GM23338 (cell line): ENCODE data around the gene IZUMO1. TPM values are rescaled to one million over a fixed set of nuclear protein-coding genes. Genes with fewer than 3 reads are reported as not detected.
"Not testable (repeated sequence)": the region's sequence is repeated elsewhere in the genome, so short reads cannot be mapped to it uniquely, and the experiment has no call there.

Source experiments
- ATAC-seq: fragments of 200-7000 bp; cut with Tn5 transposase; 3 replicates; pipeline ENCODE4 v1.9.1; 2020
- DNase-seq: peaks from one replicate; pipeline ENCODE4 v3.0.0-alpha.2; 2015; ENCODE audit warnings: low spot score
- H2AFZ ChIP-seq: fragments of 200-600 bp; sonication (generic); 2 replicates; pipeline ENCODE4 v1.8.0; 2016; ENCODE audit warnings: antibody characterized with exemption, mild to moderate bottlenecking, moderate library complexity
- H3F3A ChIP-seq: fragments of 200-600 bp; sonication (generic); replicated peaks from 2 replicates; pipeline ENCODE4 v1.8.0; 2017; ENCODE audit warnings: antibody characterized with exemption, mixed run types, low read depth
- H3K27ac ChIP-seq: fragments of 200-600 bp; sonication (generic); 2 replicates; pipeline ENCODE4 v1.6.1; 2016; ENCODE audit warnings: low read depth
- H3K27me3 ChIP-seq: fragments of 200-600 bp; sonication (generic); 2 replicates; pipeline ENCODE4 v1.8.0; 2016; ENCODE audit warnings: mild to moderate bottlenecking, mixed run types, moderate library complexity; ENCODE audit not compliant: insufficient read depth
- H3K36me3 ChIP-seq: fragments of 200-600 bp; sonication (generic); 2 replicates; pipeline ENCODE4 v1.8.0; 2016; ENCODE audit warnings: mild to moderate bottlenecking; ENCODE audit not compliant: insufficient read depth
- H3K4me1 ChIP-seq: fragments of 200-600 bp; sonication (generic); 2 replicates; pipeline ENCODE4 v1.8.0; 2016; ENCODE audit warnings: mild to moderate bottlenecking, moderate library complexity; ENCODE audit not compliant: insufficient read depth
- H3K4me2 ChIP-seq: fragments of 200-600 bp; sonication (generic); 2 replicates; pipeline ENCODE4 v1.7.1; 2017; ENCODE audit warnings: mixed run types
- H3K4me3 ChIP-seq: fragments of 200-600 bp; sonication (generic); 2 replicates; pipeline ENCODE4 v1.6.1; 2016; ENCODE audit warnings: mixed run types
- H3K79me2 ChIP-seq: fragments of 200-600 bp; sonication (generic); replicated peaks from 2 replicates; pipeline ENCODE4 v1.8.0; 2017; ENCODE audit warnings: mild to moderate bottlenecking; ENCODE audit not compliant: insufficient read depth
- H3K9me2 ChIP-seq: fragments of 200-600 bp; sonication (generic); 2 replicates; pipeline ENCODE4 v1.8.0; 2017; ENCODE audit not compliant: insufficient read depth
- H4K20me1 ChIP-seq: fragments of 200-600 bp; sonication (generic); replicated peaks from 2 replicates; pipeline ENCODE4 v1.8.0; 2017; ENCODE audit warnings: mild to moderate bottlenecking; ENCODE audit not compliant: insufficient read depth
- H3K27ac Mint-ChIP-seq: 2 replicates; pipeline ENCODE4 v1.8.0; 2020; ENCODE audit warnings: inconsistent platforms, mild to moderate bottlenecking, moderate library complexity, mixed read lengths
- H3K27me3 Mint-ChIP-seq: 3 replicates; pipeline ENCODE4 v1.8.0; 2022; ENCODE audit warnings: low read depth, mild to moderate bottlenecking, moderate library complexity, mixed read lengths, inconsistent platforms; ENCODE audit not compliant: insufficient read depth, poor library complexity
- H3K36me3 Mint-ChIP-seq: 3 replicates; pipeline ENCODE4 v1.8.0; 2021; ENCODE audit warnings: low read depth, mild to moderate bottlenecking, inconsistent platforms, moderate library complexity, mixed read lengths
- H3K4me1 Mint-ChIP-seq: 3 replicates; pipeline ENCODE4 v1.8.0; 2020; ENCODE audit warnings: mild to moderate bottlenecking, inconsistent platforms, mixed read lengths
- H3K4me3 Mint-ChIP-seq: 3 replicates; pipeline ENCODE4 v1.8.0; 2021; ENCODE audit warnings: moderate library complexity, mild to moderate bottlenecking, inconsistent platforms, mixed read lengths
- H3K9me3 Mint-ChIP-seq: 3 replicates; pipeline ENCODE4 v1.8.0; 2020; ENCODE audit warnings: moderate library complexity, mild to moderate bottlenecking, inconsistent platforms, mixed read lengths
- EZH2 ChIP-seq: fragments of 200-600 bp; sonication (generic); IDR thresholded peaks from one replicate; pipeline ENCODE4 v1.8.0; 2017; ENCODE audit warnings: antibody characterized with exemption, mild to moderate bottlenecking, low read depth; ENCODE audit not compliant: unreplicated experiment
- EZH2phosphoT487 ChIP-seq: fragments of 200-600 bp; sonication (generic); IDR thresholded peaks from one replicate; pipeline ENCODE4 v1.8.1; 2018; ENCODE audit warnings: antibody characterized with exemption; ENCODE audit not compliant: unreplicated experiment
- POLR2AphosphoS5 ChIP-seq: IDR thresholded peaks from 2 replicates; pipeline ENCODE4 v1.6.1; 2016; ENCODE audit warnings: antibody characterized with exemption, low read depth
- polyA plus RNA-seq: library from polyadenylated mRNA; unstranded; fragments of >200 nt; fragmentation: Nextera tagmentation; extraction: Ambion mirVana; gene quantifications from 2 replicates; pipeline ENCODE4 v1.2.1, GENCODE V29; 2016
- small RNA-seq: library from RNA; depleted of rRNA; stranded (forward); fragments of <200 nt; gene quantifications from one replicate; pipeline ENCODE3, GENCODE V24; 2014; ENCODE audit warnings: low replicate concordance
- total RNA-seq: library from RNA; depleted of rRNA; stranded (reverse); fragments of >200 nt; shearing (Covaris generic); gene quantifications from 2 replicates; pipeline ENCODE4 v1.2.3, GENCODE V29; 2014; rRNA removed

IZUMO1 gene
- total and polyA plus RNA-seq, 2 experiments from 2014 or later: 1.2 to 3.5 TPM

GRCh38 chr19:48696353-48697010, 50.2 kb downstream of the IZUMO1 start:
- peak overlapping the region; percentile 84 for H3K27ac Mint-ChIP-seq

GRCh38 chr19:48695743-48696352, 50.9 kb downstream of the IZUMO1 start, which contains the start of gene FUT2:
FUT2 (plus strand) TSS chr19:48695971; CDS start chr19:48702957, 6,986 bp downstream.
- H3K27ac Mint-ChIP-seq: peak within 1 kb of the TSS; percentile 92
- peaks cover 4% of the 10 kb centered on the region; the same call in 2 of the 3 replicates for H3K4me1 Mint-ChIP-seq
- peak; percentile 86 for DNase-seq
- peaks cover 8% of the 10 kb centered on the region; the same call in 2 of the 3 replicates for H3K9me3 Mint-ChIP-seq
- H3K9me2 ChIP-seq: no peaks in the 10 kb centered on the region
- no peaks in the 10 kb centered on the region for H3K27me3 ChIP-seq
- H3K36me3 ChIP-seq: no peaks in the 10 kb centered on the region
- peak; percentile 89 for ATAC-seq
- H3K36me3 Mint-ChIP-seq: peaks cover 7% of the 10 kb centered on the region; the same call in 2 of the 3 replicates
- H3K4me2 ChIP-seq: peak within 1 kb of the TSS; percentile 98
- peaks cover 5% of the 10 kb centered on the region for H3K4me1 ChIP-seq
- H3K4me3 ChIP-seq: peak within 1 kb of the TSS; percentile 99
- H3K27ac ChIP-seq: peak within 1 kb of the TSS; percentile 78
- peak within 1 kb of the TSS; percentile 95 for H3K4me3 Mint-ChIP-seq
- H2AFZ ChIP-seq: peak within 1 kb of the TSS; percentile 100
- H3K79me2 ChIP-seq: no peaks in the 10 kb centered on the region
- H3F3A ChIP-seq: no peaks in the 10 kb centered on the region
- no peaks in the 10 kb centered on the region for H4K20me1 ChIP-seq
- TF ChIP-seq EZH2: no peak
- peak; percentile 60 for TF ChIP-seq POLR2AphosphoS5
- H3K27me3 Mint-ChIP-seq: peaks cover 12% of the 10 kb centered on the region

More at GRCh38 chr19:48696353-48697010, 50.2 kb downstream of the IZUMO1 start:
- Histone ChIP-seq H3F3A (no peaks in the 10 kb centered on the region), H3K9me2 (no peaks in the 10 kb centered on the region), H3K4me2 (peak overlapping the region; percentile 98), H4K20me1 (no peaks in the 10 kb centered on the region), H3K27ac (peak overlapping the region; percentile 78), H3K27me3 (no peaks in the 10 kb centered on the region), H3K79me2 (no peaks in the 10 kb centered on the region), H3K4me1 (peaks cover 5% of the 10 kb centered on the region), H3K36me3 (no peaks in the 10 kb centered on the region), H2AFZ (peak overlapping the region; percentile 100), H3K4me3 (peak overlapping the region; percentile 99)
- Mint-ChIP-seq H3K4me1 (peaks cover 4% of the 10 kb centered on the region; the same call in 2 of the 3 replicates), H3K9me3 (peaks cover 8% of the 10 kb centered on the region; the same call in 1 of the 3 replicates), H3K36me3 (peaks cover 8% of the 10 kb centered on the region; the same call in 2 of the 3 replicates), H3K4me3 (peak overlapping the region; percentile 95), H3K27me3 (peaks cover 12% of the 10 kb centered on the region)
- TF ChIP-seq EZH2phosphoT487 (no peak), EZH2 (peak; percentile 26)
- ATAC-seq: peak; percentile 68
- DNase-seq: peak; percentile 72

- ATAC-seq, H3K4me2 ChIP-seq, H4K20me1 ChIP-seq, H3F3A ChIP-seq, H3K4me3 Mint-ChIP-seq, H2AFZ ChIP-seq, H3K9me3 Mint-ChIP-seq, H3K36me3 ChIP-seq, H3K27ac ChIP-seq, H3K4me1 Mint-ChIP-seq, H3K9me2 ChIP-seq, H3K4me3 ChIP-seq, H3K4me1 ChIP-seq, H3K27ac Mint-ChIP-seq, H3K36me3 Mint-ChIP-seq, H3K79me2 ChIP-seq, H3K27me3 ChIP-seq, DNase-seq: not testable (repeated sequence)
- peaks cover 15% of the 10 kb centered on the region for H3K27me3 Mint-ChIP-seq
These were observed 53.1 kb downstream of the IZUMO1 start for GRCh38 chr19:48693629-48694028.

Small RNA genes lying within 50 kb of the gene (small RNA-seq; reads per million reads assigned to genes)
- not detected for gene RNU6-317P

Other genes with a start within 250 kb of the IZUMO1 start
- gene LMTK3, start 235.1 kb downstream of the IZUMO1 start, total RNA-seq: 5.7 and 11.8 TPM in 2 replicates
- gene LMTK3, start 235.1 kb downstream of the IZUMO1 start, polyA plus RNA-seq: 1.6 and 2.0 TPM in 2 replicates
- 1.3 TPM in 1 of 2 replicates, not detected in the other for gene SULT2B1, start 194.7 kb downstream of the IZUMO1 start, total RNA-seq
- 2.3 and 2.5 TPM in 2 replicates for gene SULT2B1, start 194.7 kb downstream of the IZUMO1 start, polyA plus RNA-seq
- gene SPACA4, start 140.2 kb downstream of the IZUMO1 start, total RNA-seq: not detected in 2 replicates
- gene SPACA4, start 140.2 kb downstream of the IZUMO1 start, polyA plus RNA-seq: not detected in 2 replicates
- 2.3 and 4.5 TPM in 2 replicates for gene FAM83E, start 131.8 kb downstream of the IZUMO1 start, total RNA-seq
- gene FAM83E, start 131.8 kb downstream of the IZUMO1 start, polyA plus RNA-seq: 0.90 and 1.0 TPM in 2 replicates
- gene RPL18, start 127.7 kb downstream of the IZUMO1 start, total RNA-seq: 1,660 and 1,898 TPM in 2 replicates
- gene RPL18, start 127.7 kb downstream of the IZUMO1 start, polyA plus RNA-seq: 2,011 and 2,172 TPM in 2 replicates
- 39.8 and 50.3 TPM in 2 replicates for gene SPHK2, start 127.4 kb downstream of the IZUMO1 start, total RNA-seq
- 18.3 TPM in 2 replicates for gene SPHK2, start 127.4 kb downstream of the IZUMO1 start, polyA plus RNA-seq
- gene DBP, start 109.5 kb downstream of the IZUMO1 start, total RNA-seq: 5.7 and 5.9 TPM in 2 replicates
- 5.0 and 6.3 TPM in 2 replicates for gene DBP, start 109.5 kb downstream of the IZUMO1 start, polyA plus RNA-seq
- 8.8 and 9.8 TPM in 2 replicates for gene CA11, start 100.7 kb downstream of the IZUMO1 start, total RNA-seq
- gene CA11, start 100.7 kb downstream of the IZUMO1 start, polyA plus RNA-seq: 29.7 and 38.8 TPM in 2 replicates
- 0.82 and 0.94 TPM in 2 replicates for gene NTN5, start 73.9 kb downstream of the IZUMO1 start, total RNA-seq
- gene NTN5, start 73.9 kb downstream of the IZUMO1 start, polyA plus RNA-seq: 0.38 and 0.52 TPM in 2 replicates
- 2.2 and 5.6 TPM in 2 replicates for gene FUT2, start 50.9 kb downstream of the IZUMO1 start, total RNA-seq
- 4.8 and 5.0 TPM in 2 replicates for gene FUT2, start 50.9 kb downstream of the IZUMO1 start, polyA plus RNA-seq
- gene MAMSTR, start 27.2 kb downstream of the IZUMO1 start, total RNA-seq: 0.39 and 1.9 TPM in 2 replicates
- 2.0 and 2.5 TPM in 2 replicates for gene MAMSTR, start 27.2 kb downstream of the IZUMO1 start, polyA plus RNA-seq
- gene RASIP1, start 6.3 kb downstream of the IZUMO1 start, total RNA-seq: 14.8 and 18.0 TPM in 2 replicates
- 9.2 and 11.2 TPM in 2 replicates for gene RASIP1, start 6.3 kb downstream of the IZUMO1 start, polyA plus RNA-seq
- 20.3 and 20.8 TPM in 2 replicates for gene FUT1, start 5.7 kb upstream of the IZUMO1 start, total RNA-seq
- 4.4 and 4.7 TPM in 2 replicates for gene FUT1, start 5.7 kb upstream of the IZUMO1 start, polyA plus RNA-seq
- 1.3 TPM in 1 of 2 replicates, not detected in the other for gene FGF21, start 8.6 kb upstream of the IZUMO1 start, total RNA-seq
- gene FGF21, start 8.6 kb upstream of the IZUMO1 start, polyA plus RNA-seq: 0.78 and 1.1 TPM in 2 replicates
- gene BCAT2, start 64.1 kb upstream of the IZUMO1 start, total RNA-seq: 30.6 and 53.5 TPM in 2 replicates
- 30.4 and 35.8 TPM in 2 replicates for gene BCAT2, start 64.1 kb upstream of the IZUMO1 start, polyA plus RNA-seq
- 5.0 and 8.4 TPM in 2 replicates for gene HSD17B14, start 89.6 kb upstream of the IZUMO1 start, total RNA-seq
- gene HSD17B14, start 89.6 kb upstream of the IZUMO1 start, polyA plus RNA-seq: 11.6 and 11.7 TPM in 2 replicates
- gene PLEKHA4, start 121.7 kb upstream of the IZUMO1 start, total RNA-seq: 12.3 and 15.1 TPM in 2 replicates
- gene PLEKHA4, start 121.7 kb upstream of the IZUMO1 start, polyA plus RNA-seq: 10.9 and 12.2 TPM in 2 replicates
- gene PPP1R15A, start 125.5 kb upstream of the IZUMO1 start, total RNA-seq: 14.5 and 15.8 TPM in 2 replicates
- 14.0 and 14.4 TPM in 2 replicates for gene PPP1R15A, start 125.5 kb upstream of the IZUMO1 start, polyA plus RNA-seq
- gene TULP2, start 151.8 kb upstream of the IZUMO1 start, total RNA-seq: 0.12 and 0.42 TPM in 2 replicates
- gene TULP2, start 151.8 kb upstream of the IZUMO1 start, polyA plus RNA-seq: 1.1 and 1.9 TPM in 2 replicates
- 142 and 163 TPM in 2 replicates for gene NUCB1, start 153.4 kb upstream of the IZUMO1 start, total RNA-seq
- gene NUCB1, start 153.4 kb upstream of the IZUMO1 start, polyA plus RNA-seq: 57.1 and 64.9 TPM in 2 replicates
- gene DHDH, start 186.8 kb upstream of the IZUMO1 start, total RNA-seq: 0.69 and 0.78 TPM in 2 replicates
- gene DHDH, start 186.8 kb upstream of the IZUMO1 start, polyA plus RNA-seq: 4.7 and 8.4 TPM in 2 replicates
- 184 and 261 TPM in 2 replicates for gene BAX, start 208.0 kb upstream of the IZUMO1 start, total RNA-seq
- 168 and 179 TPM in 2 replicates for gene BAX, start 208.0 kb upstream of the IZUMO1 start, polyA plus RNA-seq
- gene FTL, start 218.4 kb upstream of the IZUMO1 start, total RNA-seq: 1,625 and 2,064 TPM in 2 replicates
- gene FTL, start 218.4 kb upstream of the IZUMO1 start, polyA plus RNA-seq: 5,278 and 5,436 TPM in 2 replicates
- 23.1 and 28.9 TPM in 2 replicates for gene GYS1, start 246.4 kb upstream of the IZUMO1 start, total RNA-seq
- 15.9 and 19.9 TPM in 2 replicates for gene GYS1, start 246.4 kb upstream of the IZUMO1 start, polyA plus RNA-seq
- gene RUVBL2, start 247.0 kb upstream of the IZUMO1 start, total RNA-seq: 222 and 252 TPM in 2 replicates
- 194 and 196 TPM in 2 replicates for gene RUVBL2, start 247.0 kb upstream of the IZUMO1 start, polyA plus RNA-seq